ENCODE data around the gene ZBTB44.
"Not testable (repeated sequence)": the region's sequence is repeated elsewhere in the genome, so short reads cannot be mapped to it uniquely, and the experiment has no call there.

The ZBTB44 gene

GRCh38 chr11:130312046-130312445 is 2.7 kb downstream of the ZBTB44 start:
- no peak for DNase-seq (ENCODE audit: low read depth in 1 of 2, low spot score in 1 of 2)

GRCh38 chr11:130310622-130311021 is 4.1 kb downstream of the ZBTB44 start:
- DNase-seq (ENCODE audit: low read depth in 1 of 2, low spot score in 1 of 2): no peak

GRCh38 chr11:130308886-130309285 is 5.8 kb downstream of the ZBTB44 start:
- DNase-seq (ENCODE audit: low read depth in 1 of 2, low spot score in 1 of 2): no peak

GRCh38 chr11:130308059-130308458 is 6.7 kb downstream of the ZBTB44 start:
- DNase-seq (ENCODE audit: low read depth in 1 of 2, low spot score in 1 of 2): no peak

- no peak for DNase-seq (ENCODE audit: low read depth in 1 of 2, low spot score in 1 of 2)
Measured at GRCh38 chr11:130304651-130305050, 10.1 kb downstream of the ZBTB44 start.

GRCh38 chr11:130301002-130301401 is 13.7 kb downstream of the ZBTB44 start:
- no peak for DNase-seq (ENCODE audit: low read depth in 1 of 2, low spot score in 1 of 2)

GRCh38 chr11:130300567-130300966 is 14.2 kb downstream of the ZBTB44 start:
- DNase-seq (ENCODE audit: low read depth in 1 of 2, low spot score in 1 of 2): no peak

GRCh38 chr11:130299978-130300377 is 14.7 kb downstream of the ZBTB44 start:
- DNase-seq (ENCODE audit: low read depth in 1 of 2, low spot score in 1 of 2): no peak

- no peak for DNase-seq (ENCODE audit: low read depth in 1 of 2, low spot score in 1 of 2)
Measured at GRCh38 chr11:130295657-130296056, 19.1 kb downstream of the ZBTB44 start.

- no peak for DNase-seq (ENCODE audit: low read depth in 1 of 2, low spot score in 1 of 2)
Measured at GRCh38 chr11:130282111-130282510, 32.6 kb downstream of the ZBTB44 start.

- not testable (repeated sequence) for DNase-seq (ENCODE audit: low read depth in 1 of 2, low spot score in 1 of 2)
Measured at GRCh38 chr11:130281341-130281740, 33.4 kb downstream of the ZBTB44 start.

- DNase-seq (ENCODE audit: low read depth in 1 of 2, low spot score in 1 of 2): no peak
Measured at GRCh38 chr11:130279989-130280388, 34.7 kb downstream of the ZBTB44 start.

GRCh38 chr11:130278745-130279144 is 36.0 kb downstream of the ZBTB44 start:
- no peak for DNase-seq (ENCODE audit: low read depth in 1 of 2, low spot score in 1 of 2)

- DNase-seq (ENCODE audit: low read depth in 1 of 2, low spot score in 1 of 2): no peak
Measured at GRCh38 chr11:130278151-130278550, 36.6 kb downstream of the ZBTB44 start.

- DNase-seq (ENCODE audit: low read depth in 1 of 2, low spot score in 1 of 2): no peak
Measured at GRCh38 chr11:130272336-130272735, 42.4 kb downstream of the ZBTB44 start.

GRCh38 chr11:130269326-130269943 is 45.3 kb downstream of the ZBTB44 start:
- DNase-seq (ENCODE audit: low read depth in 1 of 2, low spot score in 1 of 2): no peak

- DNase-seq (ENCODE audit: low read depth in 1 of 2, low spot score in 1 of 2): no peak
Measured at GRCh38 chr11:130263351-130263750, 51.4 kb downstream of the ZBTB44 start.

- no peak for DNase-seq (ENCODE audit: low read depth in 1 of 2, low spot score in 1 of 2)
Measured at GRCh38 chr11:130262424-130262823, 52.3 kb downstream of the ZBTB44 start.

- no peak for DNase-seq (ENCODE audit: low read depth in 1 of 2, low spot score in 1 of 2)
Measured at GRCh38 chr11:130261571-130261970, 53.1 kb downstream of the ZBTB44 start.

- DNase-seq (ENCODE audit: low read depth in 1 of 2, low spot score in 1 of 2): no peak
Measured at GRCh38 chr11:130260742-130261141, 54.0 kb downstream of the ZBTB44 start.

- DNase-seq (ENCODE audit: low read depth in 1 of 2, low spot score in 1 of 2): no peak
Measured at GRCh38 chr11:130260080-130260627, 54.6 kb downstream of the ZBTB44 start.

- DNase-seq (ENCODE audit: low read depth in 1 of 2, low spot score in 1 of 2): not testable (repeated sequence)
Measured at GRCh38 chr11:130251763-130252162, 63.0 kb downstream of the ZBTB44 start.

- DNase-seq (ENCODE audit: low read depth in 1 of 2, low spot score in 1 of 2): not testable (repeated sequence)
Measured at GRCh38 chr11:130249929-130250328, 64.8 kb downstream of the ZBTB44 start.

All from activated CD4-positive, alpha-beta T cell treated with anti-CD3 and anti-CD28 coated beads, Interleukin-2, amount 50 U/mL, for 24 hours (primary cell).